Measurements from ENCODE around the gene SYT6. TPM values are rescaled to one million over a fixed set of nuclear protein-coding genes. Genes with fewer than 3 reads are reported as not detected.

SYT6 gene
- total RNA-seq, 1 experiment from 2014 or later: not detected

GRCh38 chr1:114189398-114189797 lies 35.7 kb upstream of the SYT6 start:
- Histone ChIP-seq H3K9me2 (ENCODE audit: insufficient read depth) (no peaks in the 10 kb centered on the region), H3K4me3 (replicated peaks in 1 of 2; ENCODE audit: low read depth in 1 of 2, low read length in 2 of 2) (no peak overlapping the region), H3K27me3 (ENCODE audit: insufficient read depth, low read length) (peaks cover 25% of the 10 kb centered on the region), H3K4me2 (ENCODE audit: low read length) (no peak overlapping the region), H4K20me1 (ENCODE audit: insufficient read depth) (no peaks in the 10 kb centered on the region), H3K9me3 (ENCODE audit: control insufficient read depth in 1 of 2, insufficient read depth in 1 of 2, low read depth in 1 of 2, low read length in 2 of 2) (no peaks in the 10 kb centered on the region), H3K27ac (ENCODE audit: low read depth, low read length) (no peak overlapping the region), H3K36me3 (ENCODE audit: control insufficient read depth in 1 of 2, insufficient read depth in 2 of 2, low read length in 2 of 2) (no peaks in the 10 kb centered on the region), H3K79me2 (ENCODE audit: insufficient read depth, low read length) (no peaks in the 10 kb centered on the region), H2AFZ (ENCODE audit: low read depth, low read length, poor library complexity, severe bottlenecking) (no peak overlapping the region), H3K4me1 (ENCODE audit: control insufficient read depth in 1 of 2, insufficient read depth in 2 of 2, low read length in 2 of 2) (no peaks in the 10 kb centered on the region), H3K9ac (ENCODE audit: low read length) (no peak overlapping the region)
- no TSS peak for BruUV-seq (replicated peaks)
- DNase-seq (ENCODE audit: low read depth, low spot score) (no peak), ATAC-seq (no peak)
- intact Hi-C loops (cut with micrococcal nuclease): no loop called here
- RAD21 ChIA-PET (ENCODE audit: low non-redundant PET in 1 of 2, low total read pairs in 2 of 2, uncharacterized antibody in 2 of 2, unreplicated experiment in 2 of 2): no interaction called here
- TF ChIP-seq CEBPB (IDR thresholded peaks at IDR 0.05; ENCODE audit: low read depth): no peak
- no peak for TF ChIP-seq SIN3A (IDR thresholded peaks at IDR 0.05; ENCODE audit: low read depth)
- no peak for TF ChIP-seq SRF (IDR thresholded peaks at IDR 0.05; ENCODE audit: low read depth)
- TF ChIP-seq YY1 (IDR thresholded peaks at IDR 0.05; ENCODE audit: extremely low read depth, insufficient replicate concordance, low read depth, low read length): no peak
- CTCF ChIA-PET: no interaction called here
- POLR2A ChIA-PET: no interaction called here

GRCh38 chr1:114181356-114181755 lies 27.7 kb upstream of the SYT6 start:
- ATAC-seq (peak; percentile 42; the same call in 1 of the 2 replicates), DNase-seq (ENCODE audit: low read depth, low spot score) (no peak)
- ChIA-PET RAD21 (ENCODE audit: low non-redundant PET in 1 of 2, low total read pairs in 2 of 2, uncharacterized antibody in 2 of 2, unreplicated experiment in 2 of 2) (no interaction called here), CTCF (no interaction called here), POLR2A (no interaction called here)
- no peak overlapping the region for H2AFZ ChIP-seq (ENCODE audit: low read depth, low read length, poor library complexity, severe bottlenecking)
- intact Hi-C loops (cut with micrococcal nuclease): no loop called here
- no peaks in the 10 kb centered on the region for H4K20me1 ChIP-seq (ENCODE audit: insufficient read depth)
- no peaks in the 10 kb centered on the region for H3K36me3 ChIP-seq (ENCODE audit: control insufficient read depth in 1 of 2, insufficient read depth in 2 of 2, low read length in 2 of 2)
- no peaks in the 10 kb centered on the region for H3K9me3 ChIP-seq (ENCODE audit: control insufficient read depth in 1 of 2, insufficient read depth in 1 of 2, low read depth in 1 of 2, low read length in 2 of 2)
- H3K27me3 ChIP-seq (ENCODE audit: insufficient read depth, low read length): 0 out of 2 replicates have a peak, but pooled peaks cover 6% of the 10 kb centered on the region
- no peak overlapping the region for H3K4me3 ChIP-seq (replicated peaks in 1 of 2; ENCODE audit: low read depth in 1 of 2, low read length in 2 of 2)
- no peaks in the 10 kb centered on the region for H3K4me1 ChIP-seq (ENCODE audit: control insufficient read depth in 1 of 2, insufficient read depth in 2 of 2, low read length in 2 of 2)
- no peaks in the 10 kb centered on the region for H3K79me2 ChIP-seq (ENCODE audit: insufficient read depth, low read length)
- H3K27ac ChIP-seq (ENCODE audit: low read depth, low read length): no peak overlapping the region
- no peak overlapping the region for H3K9ac ChIP-seq (ENCODE audit: low read length)
- H3K9me2 ChIP-seq (ENCODE audit: insufficient read depth): no peaks in the 10 kb centered on the region
- H3K4me2 ChIP-seq (ENCODE audit: low read length): no peak overlapping the region
- BruUV-seq (replicated peaks): no TSS peak
- TF ChIP-seq EGR1 (IDR thresholded peaks at IDR 0.05; ENCODE audit: low read depth) (no peak), TCF7L2 (IDR thresholded peaks at IDR 0.05; ENCODE audit: borderline replicate concordance, extremely low read depth, insufficient read depth, insufficient read length) (no peak), RAD21 (IDR thresholded peaks at IDR 0.05; ENCODE audit: low read depth) (no peak), CBX3 (IDR thresholded peaks at IDR 0.05; ENCODE audit: low read depth) (no peak), YY1 (IDR thresholded peaks at IDR 0.05; ENCODE audit: extremely low read depth, insufficient replicate concordance, low read depth, low read length) (no peak), FOSL1 (IDR thresholded peaks at IDR 0.05; ENCODE audit: low read depth) (no peak), ZNF274 (IDR thresholded peaks at IDR 0.05; ENCODE audit: low read depth, low read length) (no peak), ZBTB33 (IDR thresholded peaks at IDR 0.05; ENCODE audit: extremely low read depth, insufficient replicate concordance, low read length) (no peak), SP1 (IDR thresholded peaks at IDR 0.05; ENCODE audit: low read depth) (no peak), SIN3A (IDR thresholded peaks at IDR 0.05; ENCODE audit: low read depth) (no peak), REST (IDR thresholded peaks at IDR 0.05; ENCODE audit: low read depth) (no peak), POLR2AphosphoS5 (IDR thresholded peaks at IDR 0.05; ENCODE audit: low read depth, low read length) (no peak)
